Stimulated activated CD8-positive, alpha-beta memory T cell treated with anti-CD3 and anti-CD28 coated beads, Interleukin-15, amount 100 ng/mL, for 1 hour (primary cell): ENCODE results near the gene ERP29.
A peak's percentile ranks its signal among the peaks of the same experiment; 100 is the strongest.
"Not testable (repeated sequence)": the region's sequence is repeated elsewhere in the genome, so short reads cannot be mapped to it uniquely, and the experiment has no call there.

ENCODE experiments used
- DNase-seq: peaks from one replicate; pipeline ENCODE4 v3.0.0-alpha.2; 2020; ENCODE audit warnings: low read depth

Gene ERP29

DNA sequence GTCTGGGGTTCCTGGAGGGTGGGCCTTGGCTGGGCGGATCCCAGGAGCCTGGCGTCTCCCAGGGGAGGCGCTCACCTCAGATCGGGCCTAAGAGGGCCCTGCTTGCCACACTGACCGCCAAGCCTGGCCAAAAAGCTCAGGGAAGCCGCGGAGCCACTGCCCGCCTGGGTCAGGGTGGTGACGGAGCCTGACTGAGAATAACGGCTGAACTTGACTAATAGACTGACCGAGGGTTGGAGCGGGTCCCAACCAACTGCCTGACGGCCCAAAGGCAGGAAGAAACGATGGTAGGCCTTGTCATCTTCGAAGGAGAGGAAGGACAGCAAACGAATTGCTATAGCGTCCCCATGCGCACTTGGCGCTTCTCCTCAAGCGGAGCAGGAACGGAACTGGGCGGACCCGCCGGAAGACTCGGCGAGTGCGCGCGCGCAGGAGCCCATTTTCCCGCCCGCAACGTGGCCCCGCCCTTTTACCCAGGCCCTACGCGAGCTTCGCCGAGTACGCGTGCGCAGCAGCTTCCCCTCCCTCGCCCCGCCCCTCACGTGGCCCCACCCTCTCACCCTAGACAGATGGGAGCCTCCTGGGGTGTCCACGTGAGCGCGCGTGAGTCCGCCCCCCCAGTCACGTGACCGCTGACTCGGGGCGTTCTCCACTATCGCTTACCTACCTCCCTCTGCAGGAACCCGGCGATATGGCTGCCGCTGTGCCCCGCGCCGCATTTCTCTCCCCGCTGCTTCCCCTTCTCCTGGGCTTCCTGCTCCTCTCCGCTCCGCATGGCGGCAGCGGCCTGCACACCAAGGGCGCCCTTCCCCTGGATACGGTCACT lies at the start of gene ERP29, which contains the start of gene TMEM116:
Gene ERP29 (plus strand): TSS at position 652 of the 826 bp plus-strand sequence. CDS start 40 bp downstream, at position 692.
Gene TMEM116 (minus strand): TSS at position 391 of the 826 bp plus-strand sequence. CDS start 7,895 bp downstream, outside the sequence.
- peak; percentile 100 for DNase-seq

DNA sequence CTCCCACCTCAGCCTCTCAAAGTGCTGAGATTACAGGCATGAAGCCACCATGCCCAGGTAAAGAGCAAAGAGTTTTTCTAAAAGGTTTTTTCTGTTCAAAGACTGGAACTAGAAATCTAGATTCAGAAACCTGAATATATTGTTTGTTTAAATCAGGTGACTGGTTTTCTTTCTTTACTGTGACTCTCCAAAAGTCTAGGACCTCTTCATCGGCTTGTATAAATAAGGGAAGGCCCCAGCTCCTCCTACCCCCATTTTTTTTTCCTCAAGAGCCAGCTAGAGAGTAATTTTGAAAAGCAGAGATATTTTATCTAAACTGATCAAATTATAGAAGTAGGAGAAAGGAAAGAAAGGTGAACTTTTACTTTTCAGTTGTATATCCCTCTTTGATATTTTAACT lies 48.3 kb upstream of the ERP29 start:
- DNase-seq, result no peak

DNA sequence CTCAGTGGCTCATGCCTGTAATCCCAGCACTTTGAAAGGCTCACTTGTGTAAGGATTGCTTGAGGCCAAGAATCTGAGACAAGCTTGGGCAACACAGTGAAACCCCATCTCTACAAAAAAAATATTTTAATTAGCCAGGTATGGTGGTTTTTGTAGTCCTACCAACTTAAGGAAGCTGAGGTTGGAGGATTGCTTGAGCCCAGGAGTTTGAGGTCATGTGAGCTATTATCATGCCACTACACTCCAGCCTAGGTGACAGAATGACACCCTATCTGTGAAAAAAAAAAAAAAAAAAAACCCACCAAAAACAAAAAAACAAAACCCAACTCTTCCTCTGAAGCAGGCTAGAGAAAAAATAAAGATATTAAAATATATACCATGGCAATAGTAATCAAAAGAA lies 41.4 kb upstream of the ERP29 start:
- DNase-seq, result no peak

DNA sequence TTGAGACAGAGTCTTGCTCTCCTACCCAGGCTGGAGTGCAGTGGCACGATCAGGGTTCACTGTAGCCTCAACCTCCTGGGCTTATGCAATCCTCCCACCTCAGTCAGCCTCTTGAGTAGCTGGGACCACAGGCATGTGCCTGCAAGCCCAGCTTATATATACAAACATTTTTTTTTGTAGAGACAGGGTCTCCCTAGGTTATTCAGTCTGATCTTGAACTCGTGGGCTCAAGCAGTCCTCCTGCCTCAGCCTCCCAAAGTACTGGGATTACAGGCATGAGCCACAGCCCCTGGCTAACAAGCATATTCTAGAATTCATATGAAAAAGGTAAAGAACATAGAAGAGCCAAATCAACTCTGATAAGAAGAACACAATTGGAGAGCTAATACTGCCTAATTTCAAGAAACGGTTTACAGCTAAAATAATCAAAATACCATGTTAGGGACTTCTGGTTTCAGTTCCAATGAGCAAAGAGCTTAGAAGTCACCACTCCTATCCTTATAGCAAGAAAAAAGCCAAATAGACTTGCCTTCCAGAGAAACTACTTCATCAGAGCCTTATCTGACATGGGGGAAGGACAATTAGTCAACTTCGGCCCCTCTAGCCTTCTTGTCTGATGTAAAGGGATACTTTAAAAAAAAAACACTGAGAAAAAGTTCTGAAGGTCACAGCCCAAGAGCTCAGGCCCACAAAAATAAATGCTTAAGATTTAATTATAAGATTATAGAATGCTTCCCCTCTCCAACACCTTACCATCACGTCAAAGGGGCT lies 37.9 kb upstream of the ERP29 start:
- DNase-seq, result no peak

DNA sequence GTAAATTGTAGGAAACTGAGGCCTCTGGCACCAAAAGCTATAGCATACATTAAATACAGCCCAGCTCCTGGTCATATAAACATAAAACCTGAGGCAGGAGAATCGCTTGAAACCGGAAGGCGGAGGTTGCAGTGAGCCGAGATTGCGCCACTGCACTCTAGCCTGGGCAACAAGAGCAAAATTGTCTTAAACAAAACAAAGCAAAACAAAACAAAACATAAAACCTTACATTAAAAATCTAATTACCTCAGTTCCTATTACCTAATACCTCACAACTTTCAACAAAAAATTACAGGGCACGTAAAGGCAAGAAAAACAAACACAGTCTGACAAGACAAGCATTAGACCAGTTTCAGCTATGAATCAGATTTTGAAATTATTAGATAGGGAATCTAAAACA lies 36.9 kb upstream of the ERP29 start:
- no peak for DNase-seq

DNA sequence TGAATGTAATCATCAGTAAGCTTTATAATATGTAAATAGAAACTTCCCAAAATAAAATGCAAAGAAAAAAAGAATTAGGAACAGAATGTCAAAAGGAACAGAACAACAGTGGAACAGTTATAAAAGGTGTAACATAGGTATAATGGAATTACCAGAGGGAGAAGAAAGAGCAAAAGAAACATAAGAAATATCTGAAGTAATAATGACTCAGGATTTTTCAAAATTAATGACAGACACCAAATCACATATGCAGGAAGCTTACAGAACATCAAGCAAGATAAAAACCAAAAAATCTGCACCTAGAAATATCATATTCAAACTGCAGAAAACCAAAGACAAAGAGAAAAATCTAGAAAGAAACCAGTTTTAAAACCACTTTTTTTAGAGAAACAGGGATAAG lies 36.4 kb upstream of the ERP29 start:
- no peak for DNase-seq

DNA sequence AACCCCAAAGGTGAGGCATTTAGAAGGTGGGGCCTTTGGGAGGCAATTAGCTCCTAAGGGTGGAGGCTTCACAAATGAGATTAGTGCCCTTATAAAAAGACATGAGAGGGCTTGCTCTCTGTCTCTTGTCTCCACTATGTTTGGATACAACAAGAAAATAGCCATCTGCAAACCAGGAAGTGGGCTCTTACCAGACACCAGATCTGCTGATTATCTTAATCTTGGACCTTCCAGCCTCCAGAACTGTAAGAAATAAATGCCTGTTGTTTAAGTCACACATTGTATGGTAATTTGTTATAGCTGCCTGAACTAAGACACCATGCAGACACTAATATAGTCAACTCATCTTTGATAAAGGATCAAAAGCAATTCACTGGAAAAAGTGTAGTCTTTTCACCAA lies 34.7 kb upstream of the ERP29 start:
- DNase-seq, result no peak

DNA sequence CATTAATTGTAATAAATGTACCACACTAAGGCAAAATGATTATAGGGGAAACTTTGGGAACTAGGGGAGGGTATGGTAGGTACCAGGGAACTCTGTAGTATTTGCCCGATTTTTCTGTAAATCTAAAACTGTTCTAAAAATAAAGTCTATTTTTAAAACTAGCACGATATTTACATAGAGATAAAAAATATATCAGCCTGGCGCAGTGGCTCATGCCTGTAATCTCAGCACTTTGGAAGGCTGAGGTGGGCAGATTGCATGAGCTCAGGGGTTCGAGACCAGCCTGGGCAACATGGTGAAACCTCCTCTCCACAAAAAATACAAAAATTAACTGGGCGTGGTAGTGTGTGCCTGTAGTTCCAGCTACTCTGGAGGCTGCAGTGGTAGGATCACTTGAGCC lies 32.6 kb upstream of the ERP29 start:
- no peak for DNase-seq

DNA sequence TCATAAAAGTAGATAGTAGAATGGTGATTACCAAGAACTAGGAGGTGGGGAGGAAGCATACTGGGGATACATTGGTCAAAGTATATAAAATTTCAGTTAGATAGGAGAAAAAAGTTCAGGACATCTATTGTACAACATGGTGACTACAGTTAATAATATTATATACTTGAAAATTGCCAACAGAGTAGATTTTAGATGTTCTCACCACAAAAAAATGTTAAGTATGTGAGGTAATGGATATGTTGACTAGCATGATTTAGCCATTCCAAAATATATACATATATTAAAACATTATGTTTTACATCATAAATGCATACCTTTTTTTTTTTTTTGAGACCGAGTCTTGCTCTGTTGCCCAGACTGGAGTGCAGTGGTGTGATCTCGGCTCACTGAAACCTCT lies 31.2 kb upstream of the ERP29 start:
- DNase-seq, result no peak

DNA sequence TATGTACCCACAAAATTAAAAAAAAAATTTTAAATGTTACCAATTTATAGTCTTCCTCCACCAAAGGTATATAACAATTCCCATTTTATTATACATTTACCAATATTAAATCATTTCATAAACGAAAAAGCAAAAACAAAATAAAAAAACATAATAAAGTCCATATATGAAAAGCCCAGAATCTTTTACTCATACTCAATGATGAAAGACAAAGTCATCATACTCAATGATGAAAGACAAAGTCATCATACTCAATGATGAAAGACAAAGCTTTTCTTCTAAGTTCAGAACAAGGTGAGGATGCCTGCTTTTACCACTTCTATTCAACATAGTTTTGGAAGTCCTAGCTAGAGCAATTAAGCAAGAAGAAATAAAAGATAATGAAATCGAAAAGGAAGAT lies 28.4 kb upstream of the ERP29 start:
- no peak for DNase-seq

DNA sequence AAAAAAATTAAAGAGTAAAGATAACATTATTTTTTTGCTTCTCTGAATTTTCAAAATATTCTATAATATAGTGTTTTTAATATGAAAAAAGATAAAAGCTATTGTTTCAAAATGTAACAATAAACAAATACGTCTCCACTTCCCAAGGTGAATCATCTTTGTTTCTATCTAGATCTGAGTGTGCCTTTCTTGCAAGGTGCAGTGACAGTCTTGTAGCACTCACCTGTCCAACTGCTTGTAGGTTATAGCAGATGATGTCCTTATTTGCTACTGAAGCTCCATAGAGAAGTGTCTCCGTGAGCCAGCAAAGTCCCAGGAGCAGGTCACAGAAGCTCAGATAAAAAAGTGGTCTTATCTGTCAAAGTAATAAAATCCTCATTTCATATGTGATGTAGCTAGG lies 21.7 kb upstream of the ERP29 start:
- no peak for DNase-seq

DNA sequence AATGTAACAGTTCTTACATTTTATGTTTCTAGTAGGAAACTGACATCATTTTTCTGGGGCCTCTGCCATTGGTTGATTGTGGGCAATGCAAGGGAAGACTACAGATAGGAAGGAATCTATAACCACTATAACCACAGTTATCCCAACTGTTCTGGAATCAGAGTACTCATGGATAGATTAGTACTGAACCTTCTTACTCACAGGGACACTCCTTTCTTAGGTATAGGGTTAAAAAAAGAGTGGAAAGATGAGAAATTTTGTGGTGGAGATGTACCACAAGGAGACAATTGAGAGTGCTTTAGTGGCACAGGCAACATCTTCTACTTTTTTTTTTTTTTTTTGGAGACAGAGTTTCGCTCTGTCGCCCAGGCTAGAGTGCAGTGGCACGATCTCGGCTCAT lies 21.3 kb upstream of the ERP29 start:
- no peak for DNase-seq

DNA sequence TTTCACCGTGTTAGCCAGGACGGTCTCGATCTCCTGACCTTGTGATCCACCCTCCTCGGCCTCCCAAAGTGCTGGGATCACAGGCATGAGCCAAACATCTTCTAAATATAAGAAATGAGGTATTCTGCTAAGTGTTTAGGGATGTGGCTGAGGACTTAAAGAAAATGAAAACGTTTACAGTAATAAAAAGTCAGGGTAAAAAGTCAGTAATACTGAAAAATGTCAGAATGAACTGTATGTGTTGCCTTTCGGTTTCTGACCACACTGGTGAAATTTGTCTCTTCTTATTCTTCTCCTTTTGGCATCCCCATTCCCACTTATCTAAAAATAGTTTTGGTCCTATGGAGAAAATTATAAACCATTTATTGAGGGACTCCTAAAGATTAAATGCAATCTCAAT lies 20.8 kb upstream of the ERP29 start:
- DNase-seq, result no peak

DNA sequence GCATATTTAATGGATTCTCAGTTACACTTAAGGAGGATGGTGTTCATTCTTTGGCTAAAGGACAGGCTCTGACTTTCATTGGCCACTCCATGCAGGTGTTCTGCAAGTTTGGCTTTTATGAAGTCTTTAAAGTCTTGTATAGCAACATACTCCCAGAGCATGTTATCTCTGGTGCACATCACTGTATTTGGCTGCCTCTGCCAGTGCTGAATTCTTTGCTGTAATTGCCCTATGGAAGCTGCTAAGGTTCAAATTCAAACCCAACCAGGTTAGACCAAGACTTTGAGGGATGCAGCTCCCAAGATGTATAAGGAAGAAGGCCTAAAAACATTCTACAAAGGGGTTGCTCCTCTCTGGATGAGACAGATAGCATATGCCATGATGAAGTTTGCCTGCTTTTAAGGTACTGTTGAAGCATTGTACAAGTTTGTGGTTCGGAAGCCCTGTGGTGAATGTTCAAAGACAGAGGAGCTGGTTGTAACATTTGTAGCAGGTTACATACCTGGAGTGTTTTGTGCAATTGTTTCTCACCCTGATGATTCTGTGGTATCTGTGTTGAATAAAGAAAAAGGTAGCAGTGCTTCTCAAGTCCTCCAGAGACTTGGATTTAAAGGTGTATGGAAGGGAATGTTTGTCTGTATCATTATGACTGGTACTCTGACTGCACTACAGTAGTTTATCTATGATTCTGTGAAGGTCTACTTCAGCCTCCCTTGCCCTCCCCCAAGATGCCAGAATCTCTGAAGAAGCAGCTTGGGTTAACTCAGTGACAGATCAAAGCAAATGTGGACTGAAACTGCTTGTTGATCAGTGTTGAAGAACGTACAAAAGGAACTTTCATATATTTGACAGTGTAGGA lies 19.7 kb upstream of the ERP29 start:
- no peak for DNase-seq

DNA sequence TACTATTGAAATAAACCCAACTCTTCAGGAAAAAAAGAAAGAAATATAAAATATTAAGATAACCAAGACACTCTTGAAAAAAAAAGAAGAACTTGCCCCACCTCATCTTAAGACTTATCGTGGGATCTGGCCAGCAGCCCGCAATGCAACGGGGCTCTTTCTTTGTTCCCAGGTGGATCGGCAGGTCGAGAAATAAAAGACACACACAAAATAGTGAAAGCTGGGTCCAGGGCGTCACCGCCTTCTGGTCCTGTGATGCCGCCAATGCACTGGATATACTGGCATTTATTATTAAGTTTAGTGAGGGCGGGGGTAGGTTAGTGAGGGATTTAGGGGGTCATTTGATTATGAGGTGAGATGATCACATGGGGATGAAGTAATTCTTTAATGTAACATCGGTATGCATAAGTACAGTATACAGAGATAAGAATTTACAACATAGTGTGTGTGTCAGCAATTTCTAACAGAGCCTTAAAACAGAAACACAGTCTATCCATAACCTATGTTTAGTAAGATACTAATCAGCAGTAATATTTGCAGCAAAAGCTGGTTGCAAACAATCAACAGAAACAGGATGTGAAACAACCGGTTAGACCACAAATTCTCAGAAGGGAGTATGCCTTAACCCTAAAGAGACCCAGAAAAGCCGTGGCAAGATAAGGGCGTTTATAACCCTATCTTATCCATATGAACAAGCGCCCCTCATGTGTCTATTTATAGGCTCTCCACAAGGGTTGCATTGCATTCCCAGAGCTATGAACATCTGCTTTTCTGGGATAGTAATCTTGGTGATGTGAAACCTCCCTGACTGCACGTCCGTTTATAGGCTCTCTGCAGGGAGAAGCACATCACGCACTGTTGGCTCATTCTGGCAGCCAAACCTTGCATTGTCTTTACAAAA lies 18.8 kb upstream of the ERP29 start:
- not testable (repeated sequence) for DNase-seq

DNA sequence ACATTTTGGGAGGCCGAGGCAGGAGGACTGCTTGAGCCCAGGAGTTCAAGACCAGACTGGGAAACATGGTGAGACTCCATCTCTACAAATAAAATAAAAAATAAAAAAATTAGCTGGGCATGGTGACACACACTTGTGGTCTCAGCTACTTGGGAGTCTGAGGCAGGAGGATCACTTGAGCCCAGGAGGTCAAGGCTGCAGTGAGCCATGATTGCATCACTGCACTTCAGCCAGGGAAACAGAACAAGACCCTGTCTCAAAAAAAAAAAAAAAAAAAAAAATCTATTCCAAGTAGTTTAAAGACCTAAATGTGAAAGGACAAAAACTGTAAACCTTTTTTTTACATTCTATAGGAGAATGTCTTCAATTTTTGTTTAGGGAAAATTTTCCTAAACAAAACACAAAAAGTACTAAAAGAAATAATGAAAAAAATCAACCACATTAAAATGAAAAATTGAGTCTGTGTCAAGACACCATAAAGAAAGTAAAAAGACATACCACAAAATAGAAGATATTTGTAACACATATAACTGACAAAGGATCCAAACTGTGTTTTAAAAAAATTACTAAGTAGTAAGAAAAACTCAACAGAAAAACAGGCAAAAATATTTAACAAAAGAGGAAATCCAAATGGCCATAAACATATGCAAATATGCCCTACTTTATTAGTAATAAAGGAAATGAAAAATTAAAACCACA lies 17.3 kb upstream of the ERP29 start:
- no peak for DNase-seq

DNA sequence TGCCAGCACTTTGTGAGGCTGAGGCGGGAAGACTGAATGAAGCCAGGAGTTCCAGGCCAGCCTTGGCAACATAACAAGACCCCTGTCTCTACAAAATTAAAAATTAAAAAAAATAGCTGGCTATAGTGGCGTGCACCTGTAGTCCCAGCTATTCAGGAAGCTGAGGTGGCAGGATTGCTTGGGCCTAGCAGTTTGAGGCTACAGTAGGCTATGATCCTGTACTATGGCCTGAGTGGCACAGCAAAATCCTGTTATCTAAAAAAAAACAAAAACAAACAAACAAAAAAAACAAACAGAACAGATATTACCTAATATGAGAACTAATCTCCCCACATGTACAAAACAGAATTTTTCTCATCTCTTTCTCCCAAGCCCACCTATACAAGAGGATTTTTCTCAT lies 15.9 kb upstream of the ERP29 start:
- no peak for DNase-seq

DNA sequence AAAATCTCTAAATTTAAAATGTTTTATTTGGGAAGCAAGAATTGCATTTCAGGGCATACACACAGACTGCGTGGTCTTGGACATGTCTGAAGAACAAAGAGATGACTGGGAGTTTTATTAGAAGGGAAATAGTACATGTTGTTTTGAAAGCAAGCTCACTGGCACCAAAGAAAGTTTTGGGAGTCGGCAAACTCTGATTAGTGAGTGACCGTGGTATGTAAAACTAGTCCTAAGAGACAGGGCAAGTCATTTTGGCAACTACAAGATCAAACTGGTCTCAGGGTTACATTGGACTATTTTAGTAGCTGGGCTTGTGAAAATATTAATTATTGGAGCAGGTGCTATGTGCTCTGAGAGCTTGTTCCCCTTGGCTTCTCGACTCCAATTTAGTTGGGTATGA lies 15.2 kb upstream of the ERP29 start:
- DNase-seq, result no peak

DNA sequence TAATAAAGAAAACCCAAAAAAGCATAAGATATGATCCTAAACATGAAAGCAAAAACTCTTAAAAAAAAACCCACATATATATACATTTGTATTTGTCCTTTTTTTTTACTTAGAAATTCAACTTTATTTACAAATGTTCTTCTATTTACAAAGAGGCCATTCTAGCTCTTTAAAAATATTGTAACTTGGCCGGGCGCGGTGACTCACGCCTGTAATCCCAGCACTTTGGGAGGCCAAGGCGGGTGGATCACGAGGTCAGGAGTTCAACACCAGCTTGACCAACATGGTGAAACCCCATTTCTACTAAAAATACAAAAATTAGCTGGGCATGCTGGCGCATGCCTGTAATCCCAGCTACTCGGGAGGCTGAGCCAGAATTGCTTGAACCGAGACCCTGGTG lies 14.1 kb upstream of the ERP29 start:
- not testable (repeated sequence) for DNase-seq

DNA sequence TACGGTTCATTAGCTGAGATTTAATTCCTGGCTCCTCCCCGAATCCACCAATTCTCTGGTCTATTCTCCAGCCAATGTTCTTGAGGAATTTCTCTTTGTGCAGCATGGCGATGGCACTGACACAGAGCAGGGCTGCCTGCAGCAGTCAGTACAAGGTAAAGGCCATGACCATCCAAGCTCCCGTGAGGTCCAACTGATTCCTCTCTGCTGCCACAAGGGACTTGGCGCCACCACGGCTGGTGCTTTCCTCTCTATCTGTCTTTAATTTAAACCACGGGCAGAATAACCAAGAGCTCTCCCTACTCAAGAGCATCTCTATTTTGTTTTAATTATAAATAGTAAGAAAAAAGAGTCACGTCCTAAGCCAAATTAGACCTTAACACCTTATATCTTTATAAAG lies 12.4 kb upstream of the ERP29 start:
- DNase-seq, result no peak

DNA sequence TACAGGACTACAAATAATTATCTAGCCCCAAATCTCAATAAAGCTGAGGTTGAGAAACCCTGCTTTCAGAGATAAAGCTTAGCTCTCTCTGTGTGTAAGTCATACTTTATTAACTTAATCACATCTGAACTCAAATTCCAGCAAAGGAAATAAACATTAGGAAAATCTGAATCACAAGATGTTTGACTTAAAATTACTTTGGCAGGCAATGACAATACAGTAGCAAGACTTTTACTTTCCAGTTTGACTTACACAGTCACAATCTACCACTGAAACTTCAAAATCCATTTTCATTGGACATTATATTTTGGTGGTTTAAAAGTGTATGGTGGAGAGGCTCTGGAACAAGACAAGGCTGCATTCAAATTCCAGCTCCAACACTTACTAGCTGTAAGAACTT lies 11.7 kb upstream of the ERP29 start:
- no peak for DNase-seq
